Liver (tissue), 9 donors: ENCODE results near the gene DGKH. TPM values are rescaled to one million over a fixed set of nuclear protein-coding genes. Genes with fewer than 3 reads are reported as not detected.

Experiments used
- DNase-seq: peaks from one replicate; pipeline ENCODE4 v3.0.0-alpha.2; 2017; ENCODE audit warnings: low spot score
- H3K27ac ChIP-seq, 2 donors: one replicate each; pipeline ENCODE4 v1.7.0; 2013; ENCODE audit warnings: inconsistent platforms in 2 of 2, low read length in 2 of 2, control low read depth in 1 of 2, low read depth in 1 of 2, mild to moderate bottlenecking in 1 of 2
- H3K27me3 ChIP-seq, 4 donors: one replicate each; pipeline versions ENCODE4 v1.6.1 to v1.7.0; 2013; ENCODE audit warnings: low read length in 3 of 4, inconsistent platforms in 1 of 4, mild to moderate bottlenecking in 1 of 4, moderate library complexity in 1 of 4; ENCODE audit not compliant: control insufficient read depth in 4 of 4, insufficient read depth in 4 of 4
- H3K36me3 ChIP-seq, 4 donors: one replicate each; pipeline versions ENCODE4 v1.6.1 to v1.7.0; 2013; ENCODE audit warnings: low read length in 3 of 4, mild to moderate bottlenecking in 3 of 4, low read depth in 1 of 4, moderate library complexity in 1 of 4; ENCODE audit not compliant: control insufficient read depth in 4 of 4, insufficient read depth in 3 of 4
- H3K4me1 ChIP-seq, 4 donors: one replicate each; pipeline versions ENCODE4 v1.6.1 to v1.7.0; 2013; ENCODE audit warnings: low read length in 3 of 4, mild to moderate bottlenecking in 3 of 4, moderate library complexity in 1 of 4; ENCODE audit not compliant: control insufficient read depth in 4 of 4, insufficient read depth in 4 of 4
- H3K4me3 ChIP-seq, 3 donors: one replicate each; pipeline versions ENCODE4 v1.6.1 to v1.7.0; 2013; ENCODE audit warnings: low read length in 3 of 3, control low read depth in 1 of 3, low read depth in 1 of 3, mild to moderate bottlenecking in 1 of 3
- H3K9ac ChIP-seq, 2 donors: one replicate each; pipeline ENCODE4 v1.7.0; 2013; ENCODE audit warnings: low read length in 2 of 2, mild to moderate bottlenecking in 2 of 2, moderate library complexity in 2 of 2, control low read depth in 1 of 2, low read depth in 1 of 2
- H3K9me3 ChIP-seq, 4 donors: one replicate each; pipeline versions ENCODE4 v1.6.1 to v1.7.0; 2013; ENCODE audit warnings: low read length in 3 of 4; ENCODE audit not compliant: control insufficient read depth in 4 of 4
- EGR1 ChIP-seq, 2 donors: IDR thresholded peaks; 2 replicates each; pipeline ENCODE4 v1.6.1; 2016 to 2018; ENCODE audit warnings: antibody characterized with exemption in 2 of 2, low read depth in 2 of 2
- FOXA1 ChIP-seq: IDR thresholded peaks from 2 replicates; pipeline ENCODE4 v1.6.1; 2016; ENCODE audit warnings: antibody characterized with exemption
- FOXA2 ChIP-seq: IDR thresholded peaks from 2 replicates; pipeline ENCODE4 v1.6.1; 2016; ENCODE audit warnings: antibody characterized with exemption
- GABPA ChIP-seq, 2 donors: IDR thresholded peaks in 1 of 2; conservative IDR thresholded peaks in 1 of 2; 2 replicates each; pipeline ENCODE4 v1.6.1; 2016; ENCODE audit warnings: antibody characterized with exemption in 2 of 2, mild to moderate bottlenecking in 1 of 2, moderate library complexity in 1 of 2
- HNF4A ChIP-seq, 2 donors: conservative IDR thresholded peaks; 2 replicates each; pipeline ENCODE4 v1.6.1; 2016; ENCODE audit warnings: antibody characterized with exemption in 2 of 2, mild to moderate bottlenecking in 2 of 2
- HNF4G ChIP-seq: IDR thresholded peaks from 2 replicates; pipeline ENCODE4 v1.6.1; 2016; ENCODE audit warnings: antibody characterized with exemption
- JUND ChIP-seq, 2 donors: IDR thresholded peaks; 2 replicates each; pipeline ENCODE4 v1.6.1; 2016; ENCODE audit warnings: antibody characterized with exemption in 2 of 2
- NR2F2 ChIP-seq: IDR thresholded peaks from 2 replicates; pipeline ENCODE4 v1.6.1; 2016; ENCODE audit warnings: antibody characterized with exemption
- RAD21 ChIP-seq, 2 donors: IDR thresholded peaks; 2 replicates each; pipeline ENCODE4 v1.6.1; 2016; ENCODE audit warnings: antibody characterized with exemption in 2 of 2, mild to moderate bottlenecking in 2 of 2
- RXRA ChIP-seq, 2 donors: IDR thresholded peaks; 2 replicates each; pipeline ENCODE4 v1.6.1; 2017 to 2018; ENCODE audit warnings: antibody characterized with exemption in 2 of 2, mild to moderate bottlenecking in 1 of 2
- SP1 ChIP-seq: IDR thresholded peaks from 2 replicates; pipeline ENCODE4 v1.6.1; 2018; ENCODE audit warnings: antibody characterized with exemption, mild to moderate bottlenecking
- TAF1 ChIP-seq: conservative IDR thresholded peaks from 2 replicates; pipeline ENCODE4 v1.6.1; 2016; ENCODE audit warnings: antibody characterized with exemption, mild to moderate bottlenecking
- YY1 ChIP-seq: IDR thresholded peaks from 2 replicates; pipeline ENCODE4 v1.6.1; 2016; ENCODE audit warnings: antibody characterized with exemption, mild to moderate bottlenecking
- WGBS: extraction: QIAGEN DNeasy Blood & Tissue Kit; methylation state at CpG from one replicate; pipeline ENCODE4 v1.1.7; 2013; 5-methylcytosine and 5-hydroxymethylcytosine counted together
- polyA plus RNA-seq, 2 donors: library from polyadenylated mRNA; stranded (reverse) in 1 of 2; unstranded in 1 of 2; fragments of 200-250 nt in 1 of 2; fragments of >200 nt in 1 of 2; fragmentation: Nextera tagmentation in 1 of 2; extraction: Ambion mirVana in 1 of 2; gene quantifications; one replicate each; pipeline versions ENCODE4 v1.2.1 to v1.2.3, GENCODE V29; 2013 to 2015
- total RNA-seq, 2 donors: library from RNA; depleted of rRNA; stranded (reverse); fragments of >200 nt; gene quantifications; one replicate each; pipeline ENCODE4 v1.2.3, GENCODE V29; 2014
- TF ChIP-seq, protein P1 (sequence below): fragments of 150-350 bp; IDR thresholded peaks from 2 replicates; pipeline ENCODE4 v1.5.1; 2017; ENCODE audit warnings: improper control_type of control experiment, low read depth, low read length; ENCODE audit not compliant: missing input control
- TF ChIP-seq, protein P2 (sequence below): IDR thresholded peaks from 2 replicates; pipeline ENCODE4 v1.6.1; 2016; ENCODE audit warnings: antibody characterized with exemption
- TF ChIP-seq, protein P3 (sequence below): IDR thresholded peaks from 2 replicates; pipeline ENCODE4 v1.6.1; 2016; ENCODE audit warnings: antibody characterized with exemption, mild to moderate bottlenecking
- TF ChIP-seq, protein P4 (sequence below): IDR thresholded peaks from 2 replicates; pipeline ENCODE4 v1.6.1; 2016; ENCODE audit warnings: antibody characterized with exemption
- TF ChIP-seq, protein P5 (sequence below): IDR thresholded peaks from 2 replicates; pipeline ENCODE4 v1.6.1; 2016; ENCODE audit warnings: antibody characterized with exemption
- donor health status: healthy.
- donor health status: healthy.
- donor health status: healthy.
- donor health status: healthy.
- donor health status: healthy.

Gene DGKH
- total and polyA plus RNA-seq, 4 donors = 0.25 to 3.7 (median 0.97) TPM

DNA sequence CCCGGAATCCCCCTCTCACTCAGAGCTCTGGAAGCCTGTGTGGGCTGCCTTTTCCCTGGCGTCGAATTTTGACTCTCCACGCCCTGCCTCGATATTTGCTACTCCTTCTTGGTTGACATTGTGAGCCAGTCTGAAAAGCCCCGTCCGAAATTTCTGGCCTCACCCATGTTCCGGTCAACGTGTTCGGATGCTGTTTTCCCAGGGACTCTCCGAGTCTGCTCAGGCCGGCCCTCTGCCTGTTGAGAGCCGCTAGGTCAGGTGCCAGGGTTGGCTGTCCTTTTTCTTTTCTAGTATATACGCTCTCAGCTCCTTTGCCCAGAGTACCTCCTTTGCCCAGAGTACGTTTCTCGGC lies 6.8 kb upstream of the DGKH start:
- Histone ChIP-seq H3K27me3 (no peaks in the 10 kb centered on the region), H3K4me3 (peak overlapping the region in 2 of 3 donors; percentile 52 to 71), H3K9ac (no peak overlapping the region), H3K36me3 (no peaks in the 10 kb centered on the region), H3K9me3 (no peaks in the 10 kb centered on the region), H3K4me1 (peaks cover 2 to 19% (median 16%) of the 10 kb centered on the region in 4 donors), H3K27ac (peak overlapping the region in 1 of 2 donors; percentile 32)
- 8% methylated on average over 16 of the region's 16 CpGs for WGBS
- DNase-seq = peak; percentile 50
- TF ChIP-seq SP1 = peak; percentile 10
- peak; percentile 72 to 83 for TF ChIP-seq RAD21 (IDR thresholded peaks at IDR 0.05)
- TF ChIP-seq NR2F2 = no peak
- TF ChIP-seq, protein P1, sequence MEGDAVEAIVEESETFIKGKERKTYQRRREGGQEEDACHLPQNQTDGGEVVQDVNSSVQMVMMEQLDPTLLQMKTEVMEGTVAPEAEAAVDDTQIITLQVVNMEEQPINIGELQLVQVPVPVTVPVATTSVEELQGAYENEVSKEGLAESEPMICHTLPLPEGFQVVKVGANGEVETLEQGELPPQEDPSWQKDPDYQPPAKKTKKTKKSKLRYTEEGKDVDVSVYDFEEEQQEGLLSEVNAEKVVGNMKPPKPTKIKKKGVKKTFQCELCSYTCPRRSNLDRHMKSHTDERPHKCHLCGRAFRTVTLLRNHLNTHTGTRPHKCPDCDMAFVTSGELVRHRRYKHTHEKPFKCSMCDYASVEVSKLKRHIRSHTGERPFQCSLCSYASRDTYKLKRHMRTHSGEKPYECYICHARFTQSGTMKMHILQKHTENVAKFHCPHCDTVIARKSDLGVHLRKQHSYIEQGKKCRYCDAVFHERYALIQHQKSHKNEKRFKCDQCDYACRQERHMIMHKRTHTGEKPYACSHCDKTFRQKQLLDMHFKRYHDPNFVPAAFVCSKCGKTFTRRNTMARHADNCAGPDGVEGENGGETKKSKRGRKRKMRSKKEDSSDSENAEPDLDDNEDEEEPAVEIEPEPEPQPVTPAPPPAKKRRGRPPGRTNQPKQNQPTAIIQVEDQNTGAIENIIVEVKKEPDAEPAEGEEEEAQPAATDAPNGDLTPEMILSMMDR = peak; percentile 49

DNA sequence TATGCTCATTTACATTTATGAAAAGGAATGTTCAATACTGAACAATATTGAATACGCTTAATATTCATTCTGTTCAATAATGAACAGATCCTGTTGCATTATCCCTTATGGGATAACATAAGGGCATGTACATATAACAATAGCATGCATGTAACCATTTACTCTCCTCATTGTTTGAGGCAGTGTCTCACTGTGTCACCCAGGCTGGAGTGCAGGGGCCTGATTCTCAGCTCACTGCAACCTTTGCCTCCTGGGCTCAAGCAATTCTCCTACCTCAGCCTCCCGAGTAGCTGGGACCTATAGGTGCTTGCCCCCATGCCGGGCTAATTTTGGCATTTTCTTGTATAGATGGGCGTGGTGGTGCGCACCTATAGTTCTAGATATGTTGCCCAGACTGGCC lies 4.8 kb upstream of the DGKH start:
- Histone ChIP-seq H3K4me1 (peaks cover 2 to 34% (median 23%) of the 10 kb centered on the region in 4 donors), H3K9me3 (no peaks in the 10 kb centered on the region), H3K4me3 (no peak overlapping the region), H3K27me3 (no peaks in the 10 kb centered on the region), H3K27ac (no peak overlapping the region), H3K9ac (no peak overlapping the region), H3K36me3 (no peaks in the 10 kb centered on the region)
- no peak for TF ChIP-seq TAF1
- TF ChIP-seq, protein P2, sequence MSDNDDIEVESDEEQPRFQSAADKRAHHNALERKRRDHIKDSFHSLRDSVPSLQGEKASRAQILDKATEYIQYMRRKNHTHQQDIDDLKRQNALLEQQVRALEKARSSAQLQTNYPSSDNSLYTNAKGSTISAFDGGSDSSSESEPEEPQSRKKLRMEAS = no peak
- TF ChIP-seq, protein P3, sequence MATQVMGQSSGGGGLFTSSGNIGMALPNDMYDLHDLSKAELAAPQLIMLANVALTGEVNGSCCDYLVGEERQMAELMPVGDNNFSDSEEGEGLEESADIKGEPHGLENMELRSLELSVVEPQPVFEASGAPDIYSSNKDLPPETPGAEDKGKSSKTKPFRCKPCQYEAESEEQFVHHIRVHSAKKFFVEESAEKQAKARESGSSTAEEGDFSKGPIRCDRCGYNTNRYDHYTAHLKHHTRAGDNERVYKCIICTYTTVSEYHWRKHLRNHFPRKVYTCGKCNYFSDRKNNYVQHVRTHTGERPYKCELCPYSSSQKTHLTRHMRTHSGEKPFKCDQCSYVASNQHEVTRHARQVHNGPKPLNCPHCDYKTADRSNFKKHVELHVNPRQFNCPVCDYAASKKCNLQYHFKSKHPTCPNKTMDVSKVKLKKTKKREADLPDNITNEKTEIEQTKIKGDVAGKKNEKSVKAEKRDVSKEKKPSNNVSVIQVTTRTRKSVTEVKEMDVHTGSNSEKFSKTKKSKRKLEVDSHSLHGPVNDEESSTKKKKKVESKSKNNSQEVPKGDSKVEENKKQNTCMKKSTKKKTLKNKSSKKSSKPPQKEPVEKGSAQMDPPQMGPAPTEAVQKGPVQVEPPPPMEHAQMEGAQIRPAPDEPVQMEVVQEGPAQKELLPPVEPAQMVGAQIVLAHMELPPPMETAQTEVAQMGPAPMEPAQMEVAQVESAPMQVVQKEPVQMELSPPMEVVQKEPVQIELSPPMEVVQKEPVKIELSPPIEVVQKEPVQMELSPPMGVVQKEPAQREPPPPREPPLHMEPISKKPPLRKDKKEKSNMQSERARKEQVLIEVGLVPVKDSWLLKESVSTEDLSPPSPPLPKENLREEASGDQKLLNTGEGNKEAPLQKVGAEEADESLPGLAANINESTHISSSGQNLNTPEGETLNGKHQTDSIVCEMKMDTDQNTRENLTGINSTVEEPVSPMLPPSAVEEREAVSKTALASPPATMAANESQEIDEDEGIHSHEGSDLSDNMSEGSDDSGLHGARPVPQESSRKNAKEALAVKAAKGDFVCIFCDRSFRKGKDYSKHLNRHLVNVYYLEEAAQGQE = no peak
- TF ChIP-seq SP1 = no peak
- TF ChIP-seq, protein P1 = no peak
- TF ChIP-seq HNF4A (conservative IDR thresholded peaks at IDR 0.05) = no peak
- TF ChIP-seq NR2F2 = no peak
- no peak for TF ChIP-seq GABPA (IDR thresholded peaks at IDR 0.05 in 1 of 2, conservative IDR thresholded peaks at IDR 0.05 in 1 of 2)
- TF ChIP-seq, protein P4, sequence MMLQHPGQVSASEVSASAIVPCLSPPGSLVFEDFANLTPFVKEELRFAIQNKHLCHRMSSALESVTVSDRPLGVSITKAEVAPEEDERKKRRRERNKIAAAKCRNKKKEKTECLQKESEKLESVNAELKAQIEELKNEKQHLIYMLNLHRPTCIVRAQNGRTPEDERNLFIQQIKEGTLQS = no peak
- no peak for TF ChIP-seq RXRA (IDR thresholded peaks at IDR 0.05)
- no peak for TF ChIP-seq HNF4G
- TF ChIP-seq, protein P5, sequence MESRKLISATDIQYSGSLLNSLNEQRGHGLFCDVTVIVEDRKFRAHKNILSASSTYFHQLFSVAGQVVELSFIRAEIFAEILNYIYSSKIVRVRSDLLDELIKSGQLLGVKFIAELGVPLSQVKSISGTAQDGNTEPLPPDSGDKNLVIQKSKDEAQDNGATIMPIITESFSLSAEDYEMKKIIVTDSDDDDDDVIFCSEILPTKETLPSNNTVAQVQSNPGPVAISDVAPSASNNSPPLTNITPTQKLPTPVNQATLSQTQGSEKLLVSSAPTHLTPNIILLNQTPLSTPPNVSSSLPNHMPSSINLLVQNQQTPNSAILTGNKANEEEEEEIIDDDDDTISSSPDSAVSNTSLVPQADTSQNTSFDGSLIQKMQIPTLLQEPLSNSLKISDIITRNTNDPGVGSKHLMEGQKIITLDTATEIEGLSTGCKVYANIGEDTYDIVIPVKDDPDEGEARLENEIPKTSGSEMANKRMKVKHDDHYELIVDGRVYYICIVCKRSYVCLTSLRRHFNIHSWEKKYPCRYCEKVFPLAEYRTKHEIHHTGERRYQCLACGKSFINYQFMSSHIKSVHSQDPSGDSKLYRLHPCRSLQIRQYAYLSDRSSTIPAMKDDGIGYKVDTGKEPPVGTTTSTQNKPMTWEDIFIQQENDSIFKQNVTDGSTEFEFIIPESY = no peak
- TF ChIP-seq FOXA2 = no peak
- TF ChIP-seq EGR1 (IDR thresholded peaks at IDR 0.05; ENCODE audit: low read depth in 2 of 2) = no peak
- no peak for TF ChIP-seq JUND (IDR thresholded peaks at IDR 0.05)
- no peak for TF ChIP-seq FOXA1
- no peak for TF ChIP-seq YY1
- TF ChIP-seq RAD21 (IDR thresholded peaks at IDR 0.05) = no peak
- no peak for DNase-seq
- WGBS = 98% methylated on average over 5 of the region's 5 CpGs
